Esophagus muscularis mucosa (tissue), 4 donors: ENCODE data around the gene CABLES1.

Experiments
- EP300 ChIP-seq: sonication (generic); formaldehyde crosslinking; IDR thresholded peaks from one replicate; pipeline ENCODE4 v1.6.1; 2017; ENCODE audit warnings: antibody characterized with exemption
- POLR2A ChIP-seq: fragments of 450-650 bp; IDR thresholded peaks from one replicate; pipeline ENCODE4 v1.6.1; 2017; ENCODE audit warnings: antibody characterized with exemption, moderate library complexity, mild to moderate bottlenecking, low read depth
- POLR2AphosphoS5 ChIP-seq, 2 donors: sonication (generic); formaldehyde crosslinking; IDR thresholded peaks; one replicate each; pipeline ENCODE4 v1.6.1; 2017; ENCODE audit warnings: antibody characterized with exemption in 2 of 2
- TF ChIP-seq, protein P1 (sequence below), 3 experiments: fragments of 200-600 bp in 2 of 3; fragments of 450-650 bp in 1 of 3; sonication (generic) in 2 of 3; IDR thresholded peaks; one replicate each; pipeline ENCODE4 v1.5.1; 2017 to 2019; ENCODE audit warnings: antibody characterized with exemption in 3 of 3, mild to moderate bottlenecking in 2 of 3, moderate library complexity in 1 of 3

DNA sequence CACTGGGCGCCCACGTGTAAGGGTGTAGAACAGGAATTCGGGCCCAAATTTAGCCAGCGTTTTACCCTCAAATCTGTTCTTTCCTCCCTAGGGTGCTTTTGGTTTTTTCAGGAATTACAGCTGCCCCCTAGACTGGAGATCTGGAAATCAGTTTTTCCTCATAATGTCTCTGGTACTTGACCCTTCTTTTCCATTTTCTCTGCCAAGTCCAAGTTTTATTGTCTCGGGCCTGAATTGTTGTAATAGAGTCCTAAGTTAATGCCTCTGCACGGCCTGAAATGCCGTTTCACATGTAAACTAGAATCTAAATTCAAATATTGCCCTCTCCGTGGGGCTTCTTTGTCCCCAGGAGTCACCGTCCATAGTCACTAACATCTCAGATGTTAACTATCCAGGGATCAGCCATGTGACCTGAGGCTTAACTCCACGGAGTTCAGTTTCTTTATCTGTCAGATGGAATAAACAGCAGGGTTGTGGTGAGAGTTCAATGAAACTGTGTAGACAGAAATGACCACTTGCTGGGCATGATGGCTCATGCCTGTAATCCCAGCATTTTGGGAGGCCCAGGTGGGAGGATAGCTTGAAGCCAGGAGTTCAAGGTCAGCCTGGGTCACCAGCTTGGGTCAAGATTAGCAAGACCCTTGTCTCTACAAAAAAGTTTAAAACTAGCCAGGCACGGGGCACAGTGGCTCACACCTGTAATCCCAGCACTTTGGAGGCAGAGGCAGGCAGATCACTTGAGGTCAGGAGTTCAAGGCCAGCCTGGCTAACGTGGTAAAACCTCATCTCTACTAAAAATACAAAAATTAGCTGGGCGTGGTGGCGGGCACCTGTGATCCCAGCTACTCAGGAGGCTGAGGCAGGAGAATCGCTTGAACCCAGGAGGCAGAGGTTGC is 12.7 kb upstream of the CABLES1 start:
- TF ChIP-seq POLR2A, result no peak
- TF ChIP-seq, protein P1, sequence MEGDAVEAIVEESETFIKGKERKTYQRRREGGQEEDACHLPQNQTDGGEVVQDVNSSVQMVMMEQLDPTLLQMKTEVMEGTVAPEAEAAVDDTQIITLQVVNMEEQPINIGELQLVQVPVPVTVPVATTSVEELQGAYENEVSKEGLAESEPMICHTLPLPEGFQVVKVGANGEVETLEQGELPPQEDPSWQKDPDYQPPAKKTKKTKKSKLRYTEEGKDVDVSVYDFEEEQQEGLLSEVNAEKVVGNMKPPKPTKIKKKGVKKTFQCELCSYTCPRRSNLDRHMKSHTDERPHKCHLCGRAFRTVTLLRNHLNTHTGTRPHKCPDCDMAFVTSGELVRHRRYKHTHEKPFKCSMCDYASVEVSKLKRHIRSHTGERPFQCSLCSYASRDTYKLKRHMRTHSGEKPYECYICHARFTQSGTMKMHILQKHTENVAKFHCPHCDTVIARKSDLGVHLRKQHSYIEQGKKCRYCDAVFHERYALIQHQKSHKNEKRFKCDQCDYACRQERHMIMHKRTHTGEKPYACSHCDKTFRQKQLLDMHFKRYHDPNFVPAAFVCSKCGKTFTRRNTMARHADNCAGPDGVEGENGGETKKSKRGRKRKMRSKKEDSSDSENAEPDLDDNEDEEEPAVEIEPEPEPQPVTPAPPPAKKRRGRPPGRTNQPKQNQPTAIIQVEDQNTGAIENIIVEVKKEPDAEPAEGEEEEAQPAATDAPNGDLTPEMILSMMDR (IDR thresholded peaks at IDR 0.05), result no peak
- no peak for TF ChIP-seq POLR2AphosphoS5 (IDR thresholded peaks at IDR 0.05)
- TF ChIP-seq EP300, result no peak
